Activated CD4-positive, alpha-beta T cell treated with anti-CD3 and anti-CD28 coated beads for 24 hours (primary cell): Measurements from ENCODE around the gene FSIP1.

Source experiments
- DNase-seq, 2 donors: peaks; one replicate each; pipeline ENCODE4 v3.0.0-alpha.2; 2020; ENCODE audit warnings: low read depth in 2 of 2

Gene FSIP1

DNA sequence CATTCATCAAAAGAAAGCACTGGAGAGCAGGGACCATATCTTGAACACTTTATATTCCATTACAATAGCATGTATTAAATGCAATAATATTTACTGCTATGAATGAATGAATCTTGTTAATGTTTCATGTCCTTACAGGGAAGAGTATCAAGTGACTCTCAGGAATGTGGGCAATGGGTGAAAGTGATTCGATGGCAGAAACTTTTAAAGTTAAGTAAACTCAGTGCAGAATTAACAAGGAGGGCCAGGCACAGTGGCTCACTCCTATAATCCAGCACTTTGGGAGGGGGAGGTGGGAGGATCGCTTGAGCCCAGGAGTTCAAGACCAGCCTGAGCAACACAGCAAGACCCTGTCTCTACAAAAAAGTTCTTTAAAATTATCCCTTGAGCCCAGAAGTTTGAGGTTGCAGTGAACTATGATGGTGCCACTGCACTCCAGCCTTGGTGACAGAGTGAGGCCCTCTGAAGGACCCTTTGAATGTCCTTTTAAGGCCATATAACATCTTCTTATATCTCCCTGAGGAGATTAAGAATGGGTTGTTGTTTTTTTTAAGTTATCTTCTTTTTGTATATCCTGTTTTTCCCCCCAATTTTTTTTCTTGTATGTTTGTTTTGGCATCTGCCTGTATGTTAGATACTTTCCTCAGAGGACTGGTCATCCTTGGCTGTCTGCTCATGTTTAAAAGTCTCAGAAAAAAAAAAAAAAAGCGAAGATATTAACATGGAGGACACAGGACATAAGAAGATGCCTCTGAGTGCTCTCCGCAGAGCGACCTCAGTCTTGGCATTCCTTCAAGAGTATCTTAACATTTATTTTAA lies 9.6 kb upstream of the FSIP1 start:
- no peak for DNase-seq

DNA sequence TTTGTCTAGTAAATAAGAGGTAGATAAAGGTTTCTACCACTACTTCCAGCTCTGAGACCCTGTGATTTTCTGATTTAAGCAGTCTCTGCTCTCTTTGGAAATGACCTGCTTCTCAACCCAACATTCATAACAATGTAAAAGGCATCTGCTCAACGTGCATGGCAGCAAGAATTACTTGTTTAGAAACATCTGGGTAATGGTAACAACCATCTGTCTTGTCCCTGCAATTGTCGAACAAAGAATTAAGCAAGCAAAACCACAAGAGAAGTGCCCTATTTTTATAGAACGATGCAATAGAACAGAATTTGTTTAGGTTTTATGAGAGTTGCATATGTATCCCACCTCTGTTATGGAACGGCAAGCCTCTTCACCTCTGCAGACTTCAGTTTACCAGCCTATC lies 7.1 kb upstream of the FSIP1 start:
- no peak for DNase-seq

DNA sequence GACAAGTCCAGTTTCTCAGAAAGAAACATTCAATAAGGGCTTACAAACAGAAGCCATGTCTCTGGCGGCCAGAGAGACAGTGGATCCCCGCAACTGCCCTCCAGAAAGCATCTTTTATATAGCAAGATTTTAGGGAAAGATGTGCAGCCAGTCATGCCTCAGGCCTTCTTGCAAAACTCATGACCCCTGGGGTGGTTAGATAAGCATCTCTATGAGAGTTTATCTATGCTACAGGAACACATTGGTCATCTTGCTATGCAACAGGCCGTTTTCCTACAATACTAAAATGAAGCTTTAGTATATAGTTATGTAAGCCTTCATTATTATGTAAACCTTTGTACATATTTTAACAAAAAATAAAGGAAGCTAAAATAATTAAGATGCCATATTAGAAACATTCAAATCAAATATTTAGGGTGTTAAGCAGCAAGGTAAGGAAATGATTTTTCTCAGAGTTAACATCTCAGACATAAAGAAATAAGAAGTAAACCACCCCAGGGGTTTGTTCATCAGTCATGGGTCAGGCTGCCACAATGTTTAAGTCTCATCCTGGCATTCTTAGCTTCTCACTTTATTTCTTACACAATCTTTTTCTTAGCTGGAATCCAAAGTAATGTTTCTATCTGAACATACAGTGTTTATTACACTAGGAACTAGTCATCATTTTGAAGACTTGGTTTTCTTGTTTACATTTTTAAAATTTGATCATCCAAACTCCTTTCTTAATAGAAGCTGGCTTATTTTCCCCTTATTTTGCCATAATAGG lies 6.3 kb upstream of the FSIP1 start:
- no peak for DNase-seq

DNA sequence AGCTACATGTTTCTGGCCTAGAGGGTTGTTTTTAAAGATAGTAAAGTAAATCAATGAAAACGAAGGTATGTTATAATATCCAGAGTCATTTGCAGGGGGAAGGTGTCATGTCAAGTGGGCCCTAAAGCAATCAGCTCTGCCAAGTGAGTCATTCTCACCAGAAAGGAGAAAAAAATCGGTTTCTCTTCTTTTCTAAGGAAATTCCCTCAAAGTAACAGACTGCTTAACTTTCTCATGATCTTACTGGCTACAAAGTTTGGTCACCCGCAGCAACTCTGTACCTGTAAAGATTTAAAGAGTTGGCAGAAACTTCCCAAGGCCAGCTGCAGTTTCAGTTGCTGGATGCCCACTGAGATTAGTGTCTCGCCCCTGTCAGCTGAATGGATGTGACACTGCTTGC lies 5.5 kb upstream of the FSIP1 start:
- no peak for DNase-seq

DNA sequence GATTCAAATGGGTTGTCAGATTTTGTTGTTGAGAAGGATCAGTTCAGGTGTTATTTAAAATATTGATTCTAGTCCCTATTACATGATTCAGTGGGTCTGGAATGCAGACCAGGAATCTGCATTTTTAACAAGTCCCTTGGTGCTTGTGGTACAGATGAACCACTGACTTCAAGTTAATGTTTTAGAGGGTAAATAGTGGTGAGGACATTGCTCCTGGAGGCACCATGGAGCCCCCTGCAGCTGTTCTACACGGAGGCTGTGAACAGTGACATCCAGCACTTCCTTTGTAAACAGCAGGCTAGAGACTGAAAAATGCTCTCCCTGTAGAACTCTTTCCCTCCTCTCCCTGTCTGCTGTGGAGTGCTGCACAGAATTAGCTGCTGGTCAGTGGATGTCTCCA lies 4.8 kb upstream of the FSIP1 start:
- DNase-seq = no peak

DNA sequence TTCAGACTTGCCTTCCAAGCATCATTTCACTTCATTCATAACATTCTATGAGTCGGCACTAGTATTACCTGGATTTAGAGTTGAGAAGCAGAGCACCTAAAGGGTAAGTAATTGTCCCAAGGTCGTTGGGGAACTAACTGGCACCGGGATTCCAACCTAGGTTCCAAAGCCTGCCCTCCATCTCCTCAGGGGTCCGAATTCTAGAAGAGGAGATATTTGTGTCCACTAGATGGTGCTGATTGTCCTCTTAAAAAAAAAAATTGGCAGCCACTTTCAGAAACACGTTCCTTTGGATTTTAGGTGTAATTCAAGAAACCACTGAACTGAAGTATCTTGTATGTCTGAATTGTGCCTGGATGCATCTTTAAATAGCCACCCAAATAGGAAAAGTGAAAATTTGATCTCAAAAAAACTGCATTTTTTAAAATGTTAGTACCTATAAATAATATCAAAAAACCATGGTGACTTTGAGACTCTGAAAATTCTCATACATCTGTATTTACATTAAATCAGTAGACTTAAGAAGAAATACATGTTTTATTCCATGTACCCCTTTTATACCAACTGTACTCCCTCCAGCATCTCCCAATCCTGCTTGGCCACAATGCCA lies 3.9 kb upstream of the FSIP1 start:
- DNase-seq = no peak

DNA sequence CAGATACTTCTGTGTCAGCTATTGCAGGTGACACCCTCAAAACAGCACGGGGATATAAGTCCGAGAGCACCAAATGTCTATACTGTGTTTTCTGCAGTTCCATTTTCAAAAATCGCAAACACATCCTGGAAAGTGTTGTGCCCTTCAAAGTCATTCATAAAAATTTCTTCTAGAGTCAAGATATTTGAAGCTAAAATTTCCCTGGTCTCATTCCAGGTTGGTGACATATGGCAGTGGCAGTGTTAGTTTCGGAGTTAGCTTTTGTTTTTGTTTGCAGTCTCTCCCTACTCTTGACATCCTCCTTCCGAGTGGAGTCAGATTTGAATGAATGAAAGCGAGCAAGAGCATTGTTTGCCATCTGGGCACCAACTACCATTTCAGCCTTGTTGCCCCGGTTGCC lies 3.2 kb upstream of the FSIP1 start:
- no peak for DNase-seq

DNA sequence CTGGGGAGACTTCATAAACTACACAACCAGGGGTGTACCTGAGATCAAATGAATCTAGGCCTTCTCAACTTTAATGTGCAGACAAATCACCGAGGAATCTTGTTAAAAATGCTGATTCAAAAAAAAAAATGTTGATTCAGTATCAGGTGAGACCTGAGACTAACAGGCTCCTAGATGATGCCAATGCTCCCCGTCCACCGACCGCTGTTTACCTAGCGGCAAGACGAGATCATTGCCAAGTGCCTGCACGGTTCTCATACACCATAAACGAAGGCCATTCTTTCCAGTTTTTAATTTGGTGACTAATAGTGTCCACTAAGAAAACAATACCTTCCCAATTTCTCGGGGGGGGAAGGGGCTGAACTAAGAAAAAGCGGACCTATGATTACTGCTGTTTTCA lies 2.5 kb upstream of the FSIP1 start:
- no peak for DNase-seq

DNA sequence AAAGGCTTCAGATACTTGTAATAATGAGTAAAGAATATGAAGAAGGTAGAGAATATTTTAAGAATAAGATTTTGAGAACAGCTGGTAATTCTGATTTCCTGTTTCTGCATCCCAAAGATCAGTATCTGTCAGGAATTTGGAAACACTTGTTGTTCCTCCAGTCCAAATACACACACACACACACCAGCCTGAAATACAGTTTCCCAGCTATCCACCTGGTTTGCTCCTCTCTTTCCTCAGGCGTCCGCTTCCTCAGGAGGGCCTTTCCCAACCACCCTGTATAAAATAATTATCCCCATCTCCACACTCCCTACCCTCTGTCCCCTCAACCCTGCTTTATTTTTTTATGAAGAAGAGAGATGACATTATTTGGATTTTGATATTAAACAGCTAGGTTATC lies 2.0 kb upstream of the FSIP1 start:
- no peak for DNase-seq

DNA sequence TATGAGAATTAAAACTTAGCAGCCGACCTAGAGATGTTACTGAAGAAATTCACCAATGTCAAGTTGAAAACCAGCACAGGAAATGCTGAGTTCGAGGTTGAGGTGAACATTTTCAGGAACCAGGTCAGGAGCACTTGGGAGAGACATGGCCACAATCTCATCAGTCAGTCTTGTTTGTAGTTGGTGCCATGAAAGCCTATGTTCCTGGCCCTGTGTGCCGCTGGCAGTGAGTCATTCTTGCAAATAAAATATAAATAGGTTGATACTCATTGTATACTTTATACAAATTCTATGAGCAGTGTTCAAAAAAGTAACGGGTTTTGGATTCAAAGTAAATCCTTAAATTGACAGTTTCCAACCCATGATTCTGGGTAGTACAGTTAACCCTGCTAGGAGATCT lies 1.5 kb upstream of the FSIP1 start:
- no peak for DNase-seq

DNA sequence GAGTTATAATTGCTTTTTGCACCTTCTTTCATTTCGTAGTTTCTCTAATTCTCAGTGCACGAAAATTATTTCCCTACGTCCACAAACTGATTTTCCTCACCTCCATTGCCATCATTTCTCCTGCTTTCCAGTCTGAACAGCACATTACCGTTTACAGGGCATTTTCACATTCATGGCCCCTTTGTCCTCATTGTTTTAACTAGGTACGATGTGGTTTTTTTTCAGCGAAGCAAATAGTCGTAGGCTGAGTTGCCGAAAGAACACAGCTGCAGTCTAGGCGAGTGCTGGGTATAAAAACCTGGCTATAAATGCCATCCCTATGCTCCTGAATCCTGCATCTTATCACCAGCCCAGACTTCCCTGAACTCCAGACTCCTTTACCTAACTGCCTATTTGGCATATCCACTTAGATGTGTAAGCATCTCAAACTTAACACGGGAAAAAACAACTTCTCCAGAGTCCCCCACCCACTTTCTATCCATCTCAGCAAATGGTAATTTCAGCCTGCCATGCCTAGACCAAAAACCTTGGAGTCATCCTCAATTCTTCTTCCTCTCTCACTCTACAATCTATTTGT lies 691 bp upstream of the FSIP1 start:
- no peak for DNase-seq

DNA sequence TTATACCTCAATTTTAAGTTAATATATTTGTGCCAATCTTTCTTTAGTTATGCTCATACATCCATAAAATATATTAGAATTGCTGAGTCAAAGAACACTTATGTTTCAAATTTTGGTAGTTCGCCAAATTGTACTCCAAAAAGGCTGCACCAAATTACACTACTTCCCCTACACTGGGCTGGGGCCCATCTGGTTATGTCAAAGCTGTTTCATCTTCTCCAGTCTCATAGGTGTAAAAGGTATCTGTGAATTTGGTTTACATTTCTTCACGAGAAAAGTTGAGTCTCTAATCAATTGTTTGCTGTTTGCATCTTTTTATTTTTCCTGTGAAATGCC lies 706 bp downstream of the FSIP1 start:
- no peak for DNase-seq

DNA sequence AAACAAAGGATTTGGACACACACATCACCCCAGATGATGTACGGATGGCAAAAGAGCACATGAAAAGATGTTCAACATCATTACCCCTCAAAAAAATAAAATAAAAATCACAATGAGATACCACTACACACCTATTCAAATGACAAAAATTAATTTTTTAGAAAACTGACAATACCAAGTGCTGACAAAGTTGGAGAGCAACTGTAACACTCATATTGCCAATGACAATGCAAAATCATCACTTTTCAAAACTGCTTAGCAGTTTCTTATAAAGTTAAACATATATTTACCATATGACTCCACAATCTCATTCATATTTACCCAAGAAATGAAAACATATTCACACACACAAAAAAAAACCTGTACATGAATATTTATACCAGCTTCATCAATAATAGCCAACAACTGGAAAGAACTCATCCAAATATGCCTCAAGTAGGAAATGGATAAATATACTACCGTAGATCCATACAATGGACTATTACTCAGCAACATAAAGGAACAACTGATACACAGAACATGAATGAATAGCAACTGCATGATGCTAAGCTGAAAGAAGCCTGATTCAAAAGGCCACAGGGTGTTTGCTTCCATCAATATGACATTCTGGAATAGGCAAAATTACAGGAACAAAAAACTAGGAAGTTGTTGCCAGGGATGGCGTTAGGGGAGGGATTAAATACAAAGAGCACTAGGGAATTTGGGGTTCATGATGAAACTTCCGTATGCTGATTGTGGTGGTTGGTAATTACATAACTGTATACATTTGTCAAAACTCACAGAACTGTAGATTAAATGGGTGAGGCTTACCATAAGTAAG lies 1.3 kb downstream of the FSIP1 start:
- no peak for DNase-seq

DNA sequence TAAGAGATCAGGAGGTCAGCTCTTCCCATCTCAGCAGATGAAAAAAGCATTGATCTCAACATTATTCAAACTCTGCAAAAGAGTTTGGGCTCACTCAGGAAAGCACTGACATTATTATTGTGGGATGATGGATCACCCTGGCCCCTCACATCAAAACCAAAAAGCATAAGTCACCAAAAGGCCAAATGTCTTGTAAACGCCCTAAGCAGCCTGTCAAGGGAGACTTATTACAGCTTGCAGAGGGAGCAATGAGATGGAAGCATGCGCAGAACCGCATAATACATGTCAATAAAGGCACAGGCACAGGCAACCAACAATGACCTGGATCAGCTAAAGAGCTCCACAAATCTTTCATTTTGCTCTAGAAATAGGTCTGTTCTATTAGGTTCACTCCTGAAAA lies 4.6 kb downstream of the FSIP1 start:
- no peak for DNase-seq

DNA sequence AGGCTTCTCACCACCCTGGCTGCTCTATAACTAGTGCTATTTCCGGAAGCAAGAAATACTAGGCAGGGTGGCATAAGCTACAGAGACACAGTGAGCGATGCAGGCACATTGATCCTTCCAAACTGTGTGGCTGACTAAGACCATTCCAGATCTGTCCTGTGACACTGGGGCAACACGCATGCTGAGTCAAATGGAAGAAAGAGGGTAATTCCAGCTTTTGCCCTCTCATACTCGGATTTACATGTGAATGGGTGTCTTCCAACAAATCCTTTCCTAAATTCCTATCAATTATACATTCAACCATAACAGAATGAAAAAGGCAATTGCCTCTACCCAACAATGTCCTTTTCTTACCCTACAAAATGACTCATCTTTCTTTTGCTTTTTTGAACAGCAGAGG lies 5.1 kb downstream of the FSIP1 start:
- DNase-seq = no peak

DNA sequence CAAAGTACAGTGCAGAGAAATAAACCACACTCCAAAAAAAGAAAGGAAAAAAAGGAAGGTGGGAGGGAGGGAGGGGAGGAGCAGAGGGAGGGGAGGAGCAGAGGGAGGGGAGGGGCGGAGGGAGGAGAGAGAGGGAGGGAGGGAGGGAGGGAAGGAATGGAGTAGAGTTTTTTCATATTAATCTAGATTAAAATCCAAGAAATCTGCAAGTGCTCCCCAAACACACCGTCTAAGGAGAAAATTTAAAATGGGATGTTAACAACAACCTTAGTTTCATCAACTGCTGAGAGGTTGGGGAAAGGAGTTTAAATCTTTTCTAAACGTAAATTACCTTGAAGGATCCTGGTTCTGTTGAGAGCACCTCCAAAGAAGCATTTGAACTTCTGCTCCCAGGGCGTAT lies 6.6 kb downstream of the FSIP1 start:
- no peak for DNase-seq

DNA sequence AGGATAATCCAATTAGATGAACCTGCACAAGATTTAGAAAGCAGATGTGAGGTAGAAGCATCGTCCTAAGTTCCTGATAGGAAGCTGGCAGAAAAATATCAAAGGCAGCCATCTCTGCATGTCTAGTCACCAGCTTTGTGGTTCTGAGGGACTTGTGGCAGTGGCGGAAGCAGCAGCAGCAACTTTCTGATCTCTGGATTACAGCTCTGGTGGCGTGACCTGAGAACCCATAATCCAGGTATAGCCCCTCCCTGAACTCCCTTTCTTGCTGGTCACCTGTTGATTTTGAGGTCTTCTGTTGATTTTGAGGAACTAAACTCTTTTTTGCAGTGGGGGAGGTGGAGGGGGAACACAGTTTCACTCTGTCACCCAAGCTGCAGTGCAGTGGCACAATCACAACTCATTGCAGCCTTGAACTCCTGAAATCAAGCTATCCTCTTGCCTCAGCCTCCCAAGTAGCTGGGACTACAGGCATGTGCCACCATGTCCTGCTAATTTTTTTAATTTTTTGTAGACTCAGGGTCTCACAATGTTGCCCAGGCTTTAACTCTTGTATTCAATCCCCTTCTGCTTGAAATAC lies 7.9 kb downstream of the FSIP1 start:
- peak in 1 of 2 donors; percentile 8 for DNase-seq

DNA sequence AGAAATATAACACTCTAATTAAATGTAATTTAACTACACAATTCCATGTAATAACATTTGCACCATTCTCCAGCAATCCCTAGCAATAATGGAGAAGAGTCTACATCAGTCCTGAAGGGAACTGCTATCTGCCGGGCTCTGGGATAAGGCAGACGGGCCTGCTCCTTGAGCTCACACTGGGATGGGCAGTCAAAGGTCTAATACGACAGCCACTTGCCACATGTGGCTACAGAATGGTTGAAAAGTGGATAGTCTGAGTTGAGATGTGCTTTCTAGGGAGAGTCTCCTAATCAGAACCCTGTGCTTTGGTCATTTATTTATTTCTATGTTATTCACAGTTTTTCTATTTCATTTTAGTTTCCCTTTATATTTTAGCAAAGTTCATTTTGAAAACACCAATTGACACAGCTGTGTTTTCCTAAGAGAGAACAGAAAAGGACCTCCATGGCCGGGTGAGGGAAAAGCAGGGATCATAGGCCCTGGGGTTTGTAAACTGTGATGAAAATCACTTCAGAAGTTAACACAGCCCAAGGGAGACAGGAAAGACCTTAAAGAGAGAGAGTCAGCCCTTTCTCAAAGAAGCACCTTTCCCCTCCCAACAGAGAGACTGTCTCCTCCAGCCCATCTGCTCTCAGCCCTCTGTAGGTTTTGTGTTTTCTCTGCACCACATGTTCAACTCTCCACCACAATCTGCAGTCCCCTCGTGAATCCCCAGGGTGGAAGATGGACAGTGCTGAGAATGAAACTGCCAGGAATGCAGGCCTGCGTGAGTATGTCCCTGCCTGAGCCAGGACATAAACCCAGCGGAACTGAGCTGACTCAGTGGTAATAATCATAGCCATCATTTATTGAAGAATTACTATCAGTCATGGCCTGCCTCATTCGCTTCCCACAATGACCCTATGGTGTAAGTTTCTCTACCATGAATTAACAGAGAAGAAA lies 11.6 kb downstream of the FSIP1 start:
- no peak for DNase-seq

DNA sequence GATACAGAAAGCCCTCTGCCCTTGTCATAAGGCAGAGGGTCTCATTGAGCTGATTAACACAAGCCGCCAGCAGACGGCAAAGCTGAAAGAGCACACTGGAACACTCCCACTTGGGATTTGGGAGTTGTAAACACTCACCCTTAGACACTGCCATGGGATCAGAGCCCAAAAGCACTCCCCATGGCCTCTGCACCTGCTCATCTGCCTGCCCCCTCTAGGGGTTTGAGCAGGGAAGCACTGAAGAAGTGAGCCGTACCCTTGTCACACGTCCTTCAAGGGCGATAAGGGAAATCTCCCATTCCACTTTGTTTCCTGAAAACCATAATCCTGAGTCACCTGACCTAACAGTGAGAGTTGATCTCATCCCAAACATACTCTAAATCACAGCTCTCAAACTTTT lies 14.7 kb downstream of the FSIP1 start:
- no peak for DNase-seq

DNA sequence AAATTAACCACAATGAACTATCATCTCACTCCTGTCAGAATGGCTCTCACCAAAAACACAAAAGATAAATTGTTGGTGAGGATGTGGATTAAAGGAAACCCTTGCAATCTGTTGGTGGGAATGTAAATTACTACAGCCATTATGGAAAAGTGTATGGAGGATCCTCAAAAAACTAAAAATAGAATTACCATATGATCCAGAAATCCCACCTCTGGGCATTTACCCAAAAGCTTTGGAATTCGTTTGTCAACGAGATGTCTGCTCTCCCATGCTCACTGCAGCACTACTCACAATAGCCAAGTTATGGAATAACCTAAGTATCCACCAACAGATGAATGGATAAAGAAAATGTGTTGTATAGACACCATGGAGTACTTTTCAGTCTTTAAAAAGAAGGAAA lies 21.6 kb downstream of the FSIP1 start:
- no peak for DNase-seq
